Chondrocyte (in vitro differentiated cells): Measurements from ENCODE around the gene CRISPLD2. TPM values are rescaled to one million over a fixed set of nuclear protein-coding genes. Genes with fewer than 3 reads are reported as not detected.
A peak's percentile ranks its signal among the peaks of the same experiment; 100 is the strongest.

Source experiments
- DNase-seq: peaks from one replicate; pipeline ENCODE4 v3.0.0; 2021; ENCODE audit warnings: mixed read lengths, low spot score
- H3K27ac Mint-ChIP-seq: one replicate; pipeline ENCODE4 v1.8.0; 2021; ENCODE audit warnings: mild to moderate bottlenecking, moderate library complexity, mixed read lengths; ENCODE audit not compliant: unreplicated experiment
- H3K27me3 Mint-ChIP-seq: 2 replicates; pipeline ENCODE4 v1.8.0; 2021; ENCODE audit warnings: low read depth, mixed read lengths
- H3K36me3 Mint-ChIP-seq: 2 replicates; pipeline ENCODE4 v1.8.0; 2021; ENCODE audit warnings: low read depth, mixed read lengths
- H3K4me1 Mint-ChIP-seq: 2 replicates; pipeline ENCODE4 v1.8.0; 2021; ENCODE audit warnings: low read depth, mild to moderate bottlenecking, mixed read lengths
- H3K4me3 Mint-ChIP-seq: one replicate; pipeline ENCODE4 v1.8.0; 2021; ENCODE audit warnings: mild to moderate bottlenecking, moderate library complexity, mixed read lengths; ENCODE audit not compliant: unreplicated experiment
- H3K9me3 Mint-ChIP-seq: 2 replicates; pipeline ENCODE4 v1.8.0; 2021; ENCODE audit warnings: low read depth, mixed read lengths
- total RNA-seq: library from RNA; stranded (reverse); gene quantifications from 3 replicates; pipeline ENCODE4 v1.2.1, GENCODE V29; 2021
- TF ChIP-seq, protein P1 (sequence below): fragments of 200-600 bp; sonication (generic); IDR thresholded peaks from 2 replicates; pipeline ENCODE4 v1.5.0; 2021; ENCODE audit warnings: antibody characterized with exemption, mild to moderate bottlenecking, moderate library complexity

The CRISPLD2 gene
- total RNA-seq, 1 donor from 2014 or later: 12.1 TPM

DNA sequence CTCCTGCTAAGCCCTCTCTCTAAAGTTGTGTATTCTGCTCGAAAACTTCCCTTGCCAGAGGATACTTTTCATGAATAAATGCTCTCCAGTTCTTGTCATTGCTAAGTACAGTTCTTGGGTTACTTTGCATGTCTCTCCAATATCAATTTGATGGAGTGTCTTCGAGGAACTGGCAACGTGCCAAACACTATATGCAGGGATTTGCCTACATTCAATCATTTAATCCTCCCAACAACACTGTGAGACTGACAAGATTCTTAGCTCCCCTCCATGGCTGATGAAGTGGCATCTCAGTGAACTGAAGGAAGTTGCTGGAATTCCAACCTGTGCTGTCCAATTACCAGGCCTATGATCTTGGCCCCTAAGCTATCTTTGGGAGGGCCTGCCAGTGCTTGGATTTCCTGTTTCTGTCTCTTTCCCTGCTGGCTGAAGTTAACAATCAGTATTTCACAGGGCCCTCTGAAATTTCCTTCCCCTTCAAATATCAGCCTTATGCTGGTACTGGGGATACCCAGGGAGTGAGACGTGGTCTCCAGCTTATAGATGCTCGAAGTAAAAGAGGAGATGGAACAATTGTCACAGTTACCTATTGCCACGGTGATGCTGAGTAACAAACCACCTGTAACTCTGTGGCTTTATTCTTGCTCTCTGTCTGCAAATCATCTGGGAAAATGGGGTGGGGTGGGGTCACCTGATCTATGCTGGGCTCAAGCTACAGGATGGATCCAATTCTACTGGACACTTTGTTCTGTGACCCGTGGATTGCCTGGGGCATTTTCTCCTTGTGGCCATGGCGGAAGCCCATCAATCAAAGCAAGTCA is 19.4 kb upstream of the CRISPLD2 start:
- Mint-ChIP-seq H3K27ac (no peak overlapping the region), H3K4me1 (peaks cover 8% of the 10 kb centered on the region), H3K36me3 (no peaks in the 10 kb centered on the region), H3K9me3 (peaks cover 3% of the 10 kb centered on the region), H3K4me3 (no peak overlapping the region), H3K27me3 (no peaks in the 10 kb centered on the region)
- TF ChIP-seq, protein P1, sequence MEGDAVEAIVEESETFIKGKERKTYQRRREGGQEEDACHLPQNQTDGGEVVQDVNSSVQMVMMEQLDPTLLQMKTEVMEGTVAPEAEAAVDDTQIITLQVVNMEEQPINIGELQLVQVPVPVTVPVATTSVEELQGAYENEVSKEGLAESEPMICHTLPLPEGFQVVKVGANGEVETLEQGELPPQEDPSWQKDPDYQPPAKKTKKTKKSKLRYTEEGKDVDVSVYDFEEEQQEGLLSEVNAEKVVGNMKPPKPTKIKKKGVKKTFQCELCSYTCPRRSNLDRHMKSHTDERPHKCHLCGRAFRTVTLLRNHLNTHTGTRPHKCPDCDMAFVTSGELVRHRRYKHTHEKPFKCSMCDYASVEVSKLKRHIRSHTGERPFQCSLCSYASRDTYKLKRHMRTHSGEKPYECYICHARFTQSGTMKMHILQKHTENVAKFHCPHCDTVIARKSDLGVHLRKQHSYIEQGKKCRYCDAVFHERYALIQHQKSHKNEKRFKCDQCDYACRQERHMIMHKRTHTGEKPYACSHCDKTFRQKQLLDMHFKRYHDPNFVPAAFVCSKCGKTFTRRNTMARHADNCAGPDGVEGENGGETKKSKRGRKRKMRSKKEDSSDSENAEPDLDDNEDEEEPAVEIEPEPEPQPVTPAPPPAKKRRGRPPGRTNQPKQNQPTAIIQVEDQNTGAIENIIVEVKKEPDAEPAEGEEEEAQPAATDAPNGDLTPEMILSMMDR: no peak
- DNase-seq: peak; percentile 2

DNA sequence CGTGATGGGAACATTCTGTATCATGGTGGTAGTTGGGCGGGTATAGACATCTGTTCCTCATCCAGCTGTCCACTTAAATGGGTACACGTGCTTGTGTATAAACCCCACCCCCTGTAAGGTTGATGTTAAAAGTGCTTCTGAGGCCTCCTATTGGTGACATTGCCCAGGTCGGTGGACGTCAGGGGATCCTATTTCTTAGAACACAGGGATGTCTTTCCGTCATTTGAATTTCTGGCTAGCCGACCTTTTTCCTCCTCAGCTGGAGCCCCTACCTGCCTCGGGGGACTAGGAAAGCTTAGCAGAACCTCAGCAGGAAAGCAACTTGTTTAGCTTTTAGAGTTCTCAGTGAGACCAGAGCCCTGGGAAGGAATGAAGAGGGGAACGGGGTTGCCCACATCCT is 16.6 kb upstream of the CRISPLD2 start:
- peaks cover 20% of the 10 kb centered on the region for H3K4me1 Mint-ChIP-seq
- no peak overlapping the region for H3K27ac Mint-ChIP-seq
- TF ChIP-seq, protein P1: no peak
- no peaks in the 10 kb centered on the region for H3K36me3 Mint-ChIP-seq
- H3K9me3 Mint-ChIP-seq: peaks cover 3% of the 10 kb centered on the region
- DNase-seq: peak; percentile 8
- H3K4me3 Mint-ChIP-seq: no peak overlapping the region
- no peaks in the 10 kb centered on the region for H3K27me3 Mint-ChIP-seq

DNA sequence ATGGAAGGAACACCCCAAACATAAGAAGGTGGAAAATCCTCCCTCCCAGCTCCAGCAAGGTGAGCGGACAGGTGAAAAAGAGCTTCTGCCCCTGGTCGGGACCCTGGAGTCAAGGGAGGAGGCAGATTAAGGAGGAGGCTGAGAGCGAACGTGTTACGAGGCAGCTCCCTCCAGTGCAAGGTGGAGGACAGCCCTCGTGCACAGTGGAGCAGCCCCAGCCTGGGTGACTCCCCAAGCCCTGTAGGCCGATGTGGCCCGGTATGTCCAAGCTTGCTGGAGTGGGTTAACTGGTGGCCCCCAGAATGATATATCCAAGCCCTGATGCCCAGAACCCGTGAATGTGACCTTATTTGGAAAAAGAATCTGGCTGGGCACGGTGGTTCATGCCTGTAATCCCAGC is 15.5 kb upstream of the CRISPLD2 start:
- peaks cover 3% of the 10 kb centered on the region for H3K9me3 Mint-ChIP-seq
- no peak overlapping the region for H3K27ac Mint-ChIP-seq
- DNase-seq: peak; percentile 81
- H3K27me3 Mint-ChIP-seq: no peaks in the 10 kb centered on the region
- H3K4me3 Mint-ChIP-seq: no peak overlapping the region
- TF ChIP-seq, protein P1: no peak
- H3K36me3 Mint-ChIP-seq: no peaks in the 10 kb centered on the region
- peaks cover 20% of the 10 kb centered on the region for H3K4me1 Mint-ChIP-seq

DNA sequence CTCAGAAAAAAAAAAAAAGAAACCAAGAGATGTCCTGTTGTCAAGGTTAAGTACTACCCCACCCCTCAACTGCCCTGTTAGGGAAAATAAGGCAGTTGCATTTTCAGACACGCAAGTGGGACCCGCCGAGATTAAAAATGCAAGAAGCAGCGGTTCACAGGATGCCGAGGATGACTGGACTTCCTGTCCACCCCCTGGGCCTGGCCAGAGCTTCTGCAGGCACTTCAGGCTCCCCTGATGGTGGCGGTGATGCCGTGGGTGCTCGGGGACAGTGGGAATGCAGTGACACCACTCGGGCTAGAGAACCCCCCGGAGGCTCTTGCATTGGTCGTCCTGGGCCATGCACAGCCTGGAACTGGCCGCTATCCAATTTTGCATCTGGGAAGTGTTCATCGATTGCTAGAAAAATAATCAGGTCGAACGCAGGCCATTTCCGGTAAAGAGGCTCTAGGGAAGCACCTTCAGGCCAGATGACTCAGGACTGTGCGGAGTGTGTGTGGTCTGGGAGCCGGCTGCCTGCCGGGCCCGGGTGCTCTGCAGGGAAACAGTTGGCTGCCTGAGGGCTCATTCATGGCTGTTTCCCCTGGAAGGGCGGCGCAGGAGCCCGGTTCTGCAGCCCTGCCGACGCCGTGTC is 13.4 kb upstream of the CRISPLD2 start:
- TF ChIP-seq, protein P1: peak; percentile 32
- Mint-ChIP-seq H3K4me1 (peaks cover 15% of the 10 kb centered on the region), H3K36me3 (no peaks in the 10 kb centered on the region), H3K4me3 (peak overlapping the region; percentile 67), H3K27me3 (no peaks in the 10 kb centered on the region), H3K9me3 (no peaks in the 10 kb centered on the region), H3K27ac (peak overlapping the region; percentile 92)
- no peak for DNase-seq

DNA sequence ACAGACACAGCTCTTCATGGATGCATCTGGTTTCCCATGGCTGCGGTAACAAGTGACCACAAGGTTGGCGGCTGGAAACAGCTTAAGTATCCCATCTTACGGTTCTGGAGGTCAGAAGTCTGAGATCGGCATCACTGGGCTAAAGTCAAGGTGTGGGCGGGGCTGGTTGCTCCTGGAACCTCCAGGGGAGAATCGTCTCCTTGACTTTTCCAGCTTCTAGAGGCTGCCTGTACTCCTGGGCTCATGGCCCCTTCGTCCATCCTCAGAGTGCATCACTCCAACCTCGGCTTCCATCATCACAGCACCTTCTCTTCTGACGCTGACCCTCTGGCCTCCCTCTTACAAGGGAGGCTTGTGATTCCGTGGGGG is 12.9 kb upstream of the CRISPLD2 start:
- Mint-ChIP-seq H3K4me3 (peak overlapping the region; percentile 67), H3K27me3 (peaks cover 4% of the 10 kb centered on the region), H3K36me3 (no peaks in the 10 kb centered on the region), H3K4me1 (peaks cover 15% of the 10 kb centered on the region), H3K9me3 (no peaks in the 10 kb centered on the region), H3K27ac (peak overlapping the region; percentile 92)
- DNase-seq: no peak
- TF ChIP-seq, protein P1: no peak
